NCI-H187 treated with DMSO at 0.1 percent for 48 hours (cell line): Measurements from ENCODE around the gene IL6.
"Not testable (repeated sequence)": the region's sequence is repeated elsewhere in the genome, so short reads cannot be mapped to it uniquely, and the experiment has no call there.

Source experiments
- DNase-seq: peaks from one replicate; lab custom pipeline; 2025; lab: John Stamatoyannopoulos, UW

The IL6 gene

DNA sequence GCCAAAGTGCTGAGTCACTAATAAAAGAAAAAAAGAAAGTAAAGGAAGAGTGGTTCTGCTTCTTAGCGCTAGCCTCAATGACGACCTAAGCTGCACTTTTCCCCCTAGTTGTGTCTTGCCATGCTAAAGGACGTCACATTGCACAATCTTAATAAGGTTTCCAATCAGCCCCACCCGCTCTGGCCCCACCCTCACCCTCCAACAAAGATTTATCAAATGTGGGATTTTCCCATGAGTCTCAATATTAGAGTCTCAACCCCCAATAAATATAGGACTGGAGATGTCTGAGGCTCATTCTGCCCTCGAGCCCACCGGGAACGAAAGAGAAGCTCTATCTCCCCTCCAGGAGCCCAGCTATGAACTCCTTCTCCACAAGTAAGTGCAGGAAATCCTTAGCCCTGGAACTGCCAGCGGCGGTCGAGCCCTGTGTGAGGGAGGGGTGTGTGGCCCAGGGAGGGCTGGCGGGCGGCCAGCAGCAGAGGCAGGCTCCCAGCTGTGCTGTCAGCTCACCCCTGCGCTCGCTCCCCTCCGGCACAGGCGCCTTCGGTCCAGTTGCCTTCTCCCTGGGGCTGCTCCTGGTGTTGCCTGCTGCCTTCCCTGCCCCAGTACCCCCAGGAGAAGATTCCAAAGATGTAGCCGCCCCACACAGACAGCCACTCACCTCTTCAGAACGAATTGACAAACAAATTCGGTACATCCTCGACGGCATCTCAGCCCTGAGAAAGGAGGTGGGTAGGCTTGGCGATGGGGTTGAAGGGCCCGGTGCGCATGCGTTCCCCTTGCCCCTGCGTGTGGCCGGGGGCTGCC is at the start of gene IL6:
Gene IL6 (plus strand): TSS at position 294 of the 807 bp plus-strand sequence. CDS start 63 bp downstream, at position 357.
- DNase-seq: no peak

GRCh38 chr7:22677263-22677662 is 49.7 kb upstream of the IL6 start:
- DNase-seq: not testable (repeated sequence)

DNA sequence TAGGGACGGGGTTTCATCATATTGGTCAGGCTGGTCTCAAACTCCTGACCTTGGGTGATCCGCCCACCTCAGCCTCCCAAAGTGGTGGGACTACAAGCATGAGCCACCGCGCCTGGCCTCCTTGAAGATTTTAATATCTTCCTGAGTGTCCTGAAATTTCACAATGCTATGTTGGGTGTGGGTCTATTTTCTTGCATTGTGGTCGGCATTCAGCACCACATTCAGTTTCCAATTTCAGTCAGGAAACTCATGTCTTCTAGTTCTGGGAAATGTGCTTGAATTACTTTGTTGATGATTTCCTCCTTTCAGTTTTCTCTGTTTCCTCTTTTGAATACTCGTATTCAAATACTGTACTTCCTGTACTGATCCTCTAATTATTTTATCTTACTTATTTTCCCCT is 49.3 kb upstream of the IL6 start:
- DNase-seq: no peak

GRCh38 chr7:22680482-22680911 is 46.5 kb upstream of the IL6 start:
- DNase-seq: no peak

DNA sequence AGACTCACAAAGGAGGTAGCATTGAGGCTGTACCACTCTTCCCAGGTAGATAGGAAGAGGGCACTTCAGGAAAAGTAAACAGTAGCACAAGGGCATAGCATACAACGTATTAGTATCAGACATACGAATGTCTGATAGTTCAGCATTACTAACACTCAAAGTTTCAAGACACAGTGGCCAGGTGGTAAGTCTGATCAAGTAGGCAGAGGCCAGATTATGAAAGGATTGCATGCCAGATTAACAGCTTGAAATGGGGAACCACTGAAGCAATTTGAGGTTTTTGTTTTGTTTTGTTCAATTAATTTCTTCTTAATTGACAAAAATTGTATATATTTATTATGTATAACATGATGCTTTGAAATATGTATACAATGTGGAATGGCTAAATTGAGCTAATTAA is 45.7 kb upstream of the IL6 start:
- no peak for DNase-seq

DNA sequence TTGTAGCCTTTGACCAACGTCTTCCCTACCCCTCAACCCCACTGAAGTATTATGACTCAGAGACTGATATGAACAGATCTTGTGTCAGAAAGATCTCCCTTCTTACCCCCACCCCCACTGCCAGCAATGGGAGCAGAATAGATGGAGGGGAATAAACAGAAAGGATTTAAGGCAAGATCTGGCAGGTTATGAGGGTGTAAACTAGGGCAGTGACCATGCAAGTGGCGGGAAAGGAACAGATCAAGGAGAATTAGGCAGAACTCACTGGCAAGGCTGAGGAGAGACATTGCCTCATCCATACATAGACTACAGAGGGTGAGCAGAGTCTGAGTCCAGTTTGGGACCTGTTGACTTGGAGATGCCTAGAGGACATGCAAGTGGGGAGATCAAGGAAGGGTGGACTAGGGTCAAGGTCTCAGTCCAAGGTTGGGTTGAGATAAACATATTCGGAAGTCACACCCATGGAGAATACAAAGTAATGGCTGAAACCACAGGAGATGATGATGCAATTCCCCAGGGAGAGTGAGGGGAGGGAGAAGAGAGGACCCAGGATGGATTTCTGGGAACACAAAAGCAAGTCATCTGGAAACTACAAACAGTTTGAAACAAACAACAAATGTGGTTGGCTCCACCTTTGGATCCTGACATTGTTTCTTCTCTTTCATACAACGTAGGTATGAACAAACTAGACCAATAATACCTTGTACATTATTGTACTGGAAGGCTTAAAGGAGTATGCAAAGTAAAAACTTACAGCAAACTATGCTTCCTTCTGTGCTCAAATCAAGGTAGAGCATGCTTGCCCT is 44.9 kb upstream of the IL6 start:
- DNase-seq: no peak

DNA sequence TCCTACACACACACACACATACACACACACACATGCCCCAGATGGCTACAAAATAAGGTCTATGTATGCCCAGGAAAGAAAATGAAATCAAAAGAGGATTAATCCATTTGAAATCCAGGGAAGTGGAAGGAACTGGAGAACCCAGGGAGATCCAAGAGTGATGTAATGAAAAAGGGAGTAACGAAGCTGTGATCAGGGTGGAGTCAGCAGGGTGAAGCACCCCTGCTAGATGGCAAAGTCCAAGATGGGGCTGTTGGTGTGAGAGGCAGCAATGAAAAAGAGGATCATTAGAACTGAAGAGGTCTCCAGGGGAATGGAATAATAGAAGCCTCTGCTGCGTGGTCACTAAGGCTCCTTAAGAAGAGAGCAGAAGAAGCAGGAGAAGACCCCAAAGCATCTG is 43.6 kb upstream of the IL6 start:
- no peak for DNase-seq

DNA sequence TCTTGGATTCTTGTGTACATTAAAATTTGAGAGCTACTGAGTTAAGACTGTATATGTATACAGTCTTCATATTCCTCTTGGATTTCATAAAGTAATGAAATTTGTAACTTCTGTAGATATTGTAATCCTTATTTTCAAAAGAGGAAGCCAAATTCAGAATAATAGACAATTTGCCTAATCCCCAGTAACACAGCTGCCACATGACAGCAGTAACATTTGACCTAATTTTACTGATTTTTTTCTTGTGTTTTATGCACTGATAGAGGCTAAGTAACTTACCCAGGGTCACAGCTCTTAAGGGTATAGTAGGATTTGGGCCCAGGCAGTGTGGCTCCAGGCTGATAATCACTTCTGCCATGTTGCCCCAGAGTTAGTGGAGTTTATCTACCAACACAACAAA is 40.4 kb upstream of the IL6 start:
- DNase-seq: no peak

DNA sequence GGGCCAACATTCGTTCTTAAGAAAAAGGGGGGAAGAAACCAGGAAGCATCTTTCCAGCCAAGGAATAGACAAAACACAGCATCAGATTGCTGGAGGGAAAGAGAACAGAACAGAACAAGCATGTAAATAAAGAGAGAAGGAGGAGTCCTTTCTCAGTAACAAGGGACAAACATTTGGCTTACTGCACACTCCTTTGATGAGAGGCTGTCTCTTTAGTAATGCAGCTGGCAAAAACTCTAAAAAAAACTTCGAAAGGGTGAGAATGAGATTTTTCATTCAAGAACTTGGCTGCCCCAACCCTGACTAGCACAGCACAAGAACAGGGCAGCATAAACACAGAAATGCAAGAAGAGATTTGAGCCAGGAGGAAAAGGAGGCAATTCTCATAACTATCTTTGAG is 38.9 kb upstream of the IL6 start:
- no peak for DNase-seq

DNA sequence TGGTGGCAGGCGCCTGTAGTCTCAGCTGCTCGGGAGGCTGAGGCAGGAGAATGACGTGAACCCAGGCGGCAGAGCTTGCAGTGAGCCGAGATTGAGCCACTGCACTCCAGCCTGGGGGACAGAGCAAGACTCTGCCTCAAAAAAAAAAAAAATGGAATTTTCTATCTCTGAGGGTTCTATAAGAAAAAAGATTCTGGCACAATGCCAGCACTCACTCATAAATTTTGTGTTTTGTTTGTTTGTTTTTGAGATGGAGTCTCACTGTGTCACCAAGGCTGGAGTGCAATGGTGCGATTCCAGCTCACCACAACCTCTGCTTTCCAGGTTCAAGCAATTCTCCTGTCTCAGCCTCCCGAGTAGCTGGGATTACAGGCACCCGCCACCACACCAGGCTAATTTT is 38.1 kb upstream of the IL6 start:
- not testable (repeated sequence) for DNase-seq

- no peak for DNase-seq
Measured at GRCh38 chr7:22694597-22695207, 32.3 kb upstream of the IL6 start.

- DNase-seq: no peak
Measured at GRCh38 chr7:22695476-22696132, 31.4 kb upstream of the IL6 start.

DNA sequence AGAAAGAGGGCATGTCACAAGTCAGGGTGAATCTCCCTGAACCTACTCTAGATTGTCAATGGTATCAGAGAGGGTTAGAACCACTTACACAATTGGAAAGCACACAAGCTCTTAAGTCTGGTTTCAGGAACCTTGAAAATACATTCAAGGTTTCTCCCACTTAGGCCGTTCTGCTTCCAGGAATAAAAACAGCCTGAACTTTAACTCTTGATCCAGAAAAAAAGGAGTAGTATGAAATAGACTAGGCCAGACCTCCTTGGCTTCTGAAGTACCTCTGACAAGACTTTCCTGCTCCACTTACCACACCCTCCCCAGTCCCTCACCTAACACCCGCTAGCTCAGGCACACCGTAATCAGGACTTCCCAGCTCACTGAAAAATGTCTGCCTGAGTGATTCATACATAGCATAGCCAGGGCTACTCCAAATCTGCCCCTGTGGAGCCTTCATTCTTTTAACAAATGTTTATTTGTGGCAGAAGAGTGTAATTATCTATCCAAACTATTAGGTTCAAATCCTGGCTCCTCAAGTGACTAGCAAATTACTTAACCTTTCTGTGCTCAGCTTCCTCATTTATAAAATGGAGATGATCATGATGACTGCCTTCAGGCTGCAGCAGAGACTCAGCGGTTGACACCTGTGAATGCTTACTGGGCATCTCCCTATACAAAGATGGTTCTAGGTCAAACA is 30.3 kb upstream of the IL6 start:
- no peak for DNase-seq

GRCh38 chr7:22697322-22697859 is 29.6 kb upstream of the IL6 start:
- no peak for DNase-seq

- DNase-seq: no peak
Measured at GRCh38 chr7:22697876-22698606, 29.0 kb upstream of the IL6 start.

DNA sequence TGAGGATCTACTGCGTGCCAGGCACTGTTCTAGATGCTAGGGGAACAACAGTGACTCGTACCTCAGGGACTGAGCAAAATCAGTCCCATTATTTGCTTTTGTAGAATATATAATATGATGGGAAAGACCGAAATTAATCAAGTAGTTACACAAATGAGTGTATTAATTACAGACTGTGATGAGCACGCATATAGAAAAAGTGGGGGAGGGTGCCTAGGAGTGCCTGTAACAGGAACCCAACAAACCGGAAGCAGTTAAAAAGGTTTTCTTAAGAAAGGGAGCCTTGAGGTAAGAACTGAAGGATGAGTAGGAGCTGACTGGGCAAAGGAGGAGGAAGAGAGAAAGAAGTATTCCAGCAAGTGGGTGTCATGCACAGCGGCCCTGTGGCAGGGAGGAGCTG is 28.2 kb upstream of the IL6 start:
- no peak for DNase-seq

DNA sequence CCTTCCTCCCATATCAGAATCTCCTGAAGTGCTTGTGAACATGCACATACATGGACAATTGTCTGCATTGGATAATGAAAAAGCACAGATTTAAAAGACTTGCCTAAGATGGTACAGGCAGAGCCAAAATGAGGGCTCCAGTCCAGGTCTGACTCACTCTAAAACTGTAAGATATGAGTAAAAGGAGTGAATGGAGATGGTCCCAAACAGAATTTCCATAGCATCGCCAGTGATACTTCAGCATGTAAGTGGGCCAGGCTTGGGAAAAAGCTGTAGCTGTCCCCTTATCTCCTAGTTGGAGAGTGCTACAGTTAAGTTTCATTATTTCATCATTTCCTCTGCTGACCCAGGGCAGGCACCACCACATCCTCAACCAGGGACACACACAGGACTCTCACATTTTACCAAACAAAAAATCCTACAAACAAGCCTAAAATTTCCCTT is 26.4 kb upstream of the IL6 start:
- no peak for DNase-seq

GRCh38 chr7:22702516-22702915 is 24.5 kb upstream of the IL6 start:
- DNase-seq: no peak

- not testable (repeated sequence) for DNase-seq
Measured at GRCh38 chr7:22703107-22703855, 23.7 kb upstream of the IL6 start.
